Cardiac fibroblast (primary cell): ENCODE results near the gene ATXN10.

Source experiments
- DNase-seq, 2 donors: peaks; one replicate each; pipeline versions ENCODE4 v3.0.0 to v3.0.0-alpha.2; 2010; ENCODE audit warnings: low read depth in 2 of 2
- H3K4me3 ChIP-seq, 2 donors: replicated peaks in 1 of 2; 1 replicate in 1 of 2; 2 replicates in 1 of 2; pipeline ENCODE4 v1.5.1; 2011; ENCODE audit warnings: low read depth in 2 of 2, low read length in 2 of 2, mild to moderate bottlenecking in 2 of 2, moderate library complexity in 1 of 2
- CTCF ChIP-seq: IDR thresholded peaks from one replicate; pipeline ENCODE4 v1.5.1; 2011; ENCODE audit warnings: low read depth, mild to moderate bottlenecking, low read length, inconsistent platforms

ATXN10 gene

GRCh38 chr22:45805413-45805812 is 133.8 kb downstream of the ATXN10 start:
- TF ChIP-seq CTCF, result no peak
- H3K4me3 ChIP-seq, result no peak overlapping the region
- DNase-seq, result peak; percentile 54 to 56

DNA sequence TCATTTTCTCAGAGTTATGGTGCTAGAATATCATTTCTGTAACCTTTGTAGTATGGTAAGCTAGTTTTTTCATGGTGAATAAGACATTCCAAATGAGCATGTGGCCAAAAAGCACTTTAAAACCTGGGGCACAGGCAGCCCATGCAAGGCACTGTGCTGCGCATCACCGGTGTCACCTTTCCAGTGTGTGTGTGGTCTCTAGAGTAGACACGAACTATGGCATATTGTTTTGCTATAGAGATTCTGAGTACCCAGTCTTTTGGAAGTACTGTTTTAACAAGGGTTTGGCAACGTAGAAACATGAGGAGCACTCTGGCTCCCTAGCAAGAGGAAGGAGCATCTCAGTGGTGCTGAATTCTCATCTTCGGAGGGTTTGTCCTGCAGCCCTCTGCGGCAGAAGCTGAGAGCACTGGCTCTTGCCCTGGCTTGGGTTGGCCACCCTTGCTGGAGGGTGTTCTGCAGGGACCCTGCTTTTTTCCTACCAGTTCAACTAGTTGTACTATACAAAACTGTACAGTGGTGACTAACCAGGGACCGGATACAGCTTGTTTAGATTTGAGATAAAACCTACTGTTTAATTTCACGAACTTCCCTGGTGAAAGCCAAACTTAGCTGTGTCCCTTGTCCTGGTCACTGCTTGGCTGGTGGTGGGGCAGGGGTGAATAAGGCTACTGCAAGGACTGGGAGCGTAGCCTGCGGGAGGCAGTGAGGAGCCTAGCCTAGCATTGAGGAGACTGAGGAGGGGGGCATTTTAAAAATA is 135.7 kb downstream of the ATXN10 start:
- peak; percentile 18 to 49 for DNase-seq
- no peak for TF ChIP-seq CTCF
- no peak overlapping the region for H3K4me3 ChIP-seq

DNA sequence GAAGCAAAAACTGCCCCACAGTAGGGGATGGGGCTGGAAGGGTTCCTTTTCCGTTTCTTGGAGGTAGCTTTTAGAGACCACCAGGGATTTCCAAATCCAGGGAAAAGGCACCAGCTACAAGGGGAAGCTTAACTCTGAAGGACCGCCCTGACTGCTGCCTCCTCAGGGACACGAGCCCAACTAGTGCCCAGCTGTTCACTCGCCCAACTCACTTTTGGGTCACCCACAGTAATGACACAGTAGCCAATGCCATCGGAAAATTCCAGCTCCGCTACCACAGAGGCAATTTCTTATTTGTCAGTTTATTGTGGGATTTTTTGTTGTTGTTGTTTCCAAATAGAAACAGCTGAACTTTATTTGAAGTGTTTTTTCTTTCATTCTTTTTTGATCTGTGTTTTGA is 141.3 kb downstream of the ATXN10 start:
- DNase-seq, result no peak
- TF ChIP-seq CTCF, result no peak
- no peak overlapping the region for H3K4me3 ChIP-seq

DNA sequence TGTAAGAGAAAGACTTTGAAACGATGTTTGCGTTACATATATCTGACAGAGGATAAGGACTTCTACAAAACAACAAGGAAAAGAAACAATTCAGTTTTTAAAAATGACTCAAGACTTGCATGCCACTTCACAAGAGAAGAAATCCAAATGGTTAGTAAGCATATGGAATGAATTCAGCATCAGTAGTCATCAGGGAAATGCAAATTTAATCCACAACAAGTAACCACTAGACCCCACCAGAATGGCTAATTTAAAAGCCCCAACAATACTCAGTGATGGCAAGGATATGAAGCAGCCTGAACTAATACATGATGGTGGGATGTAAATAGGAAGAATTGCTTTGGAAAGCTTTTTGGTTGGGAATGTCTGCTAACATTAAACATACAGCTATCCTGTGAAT is 142.6 kb downstream of the ATXN10 start:
- DNase-seq, result no peak

DNA sequence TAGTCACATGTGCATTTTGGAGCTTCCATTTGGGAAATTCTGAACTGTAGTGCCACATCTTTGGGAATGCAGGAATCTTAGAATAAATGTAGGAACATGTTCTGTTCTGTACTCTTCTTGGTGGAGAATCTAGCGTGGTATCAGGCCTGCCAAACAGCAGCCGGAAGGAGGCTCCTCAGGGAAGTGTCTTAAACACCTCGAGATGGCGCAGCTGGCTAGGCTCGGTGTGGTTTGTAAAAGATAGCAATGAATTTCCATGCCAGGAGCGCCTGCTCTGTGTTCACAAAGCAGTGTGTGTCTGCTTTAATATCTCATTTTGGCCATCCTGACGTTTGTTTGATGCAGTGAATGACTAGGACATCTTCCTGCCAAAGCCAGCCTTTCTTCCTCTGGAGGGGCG is 145.1 kb downstream of the ATXN10 start:
- TF ChIP-seq CTCF, result no peak
- no peak for DNase-seq
- H3K4me3 ChIP-seq, result no peak overlapping the region

More for the DNA sequence above, 142.6 kb downstream of the ATXN10 start:
- no peak for TF ChIP-seq CTCF
- H3K4me3 ChIP-seq, result no peak overlapping the region

DNA sequence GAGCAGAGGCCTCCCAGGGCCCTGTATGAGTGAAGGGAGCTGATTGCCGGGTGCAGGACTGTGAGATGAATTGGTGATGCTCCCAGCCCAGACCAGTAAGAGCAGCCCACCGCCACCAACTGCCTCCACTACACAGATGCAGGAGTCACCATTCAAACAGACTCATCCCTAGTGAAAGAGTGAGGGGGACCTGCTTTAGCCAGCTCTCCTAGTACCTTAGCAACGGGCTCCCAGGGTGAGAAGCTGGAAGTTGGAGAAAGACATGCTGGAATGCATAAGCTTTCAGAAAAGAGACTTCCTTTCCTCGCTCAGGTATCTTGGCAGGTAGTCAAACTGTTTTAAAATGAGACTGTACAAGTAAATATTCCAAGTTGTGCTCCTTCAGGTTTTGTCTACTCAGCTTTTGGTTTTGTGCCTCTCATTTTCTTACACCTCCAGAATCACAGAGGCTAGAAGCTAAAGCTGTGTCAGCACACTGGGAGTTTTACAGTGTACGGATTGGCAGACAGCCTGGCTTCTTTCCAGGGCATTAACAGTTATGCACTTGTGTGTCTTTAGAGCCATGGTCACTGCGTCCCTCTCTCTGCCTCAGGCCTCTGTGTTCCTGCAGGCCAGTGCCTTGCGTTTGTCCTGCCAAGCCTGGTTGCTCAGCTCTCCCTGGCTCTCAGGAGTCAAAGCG is 146.2 kb downstream of the ATXN10 start:
- DNase-seq, result no peak
- TF ChIP-seq CTCF, result no peak
- no peak overlapping the region for H3K4me3 ChIP-seq
